ENCODE data around the gene TAF5L.

DNA sequence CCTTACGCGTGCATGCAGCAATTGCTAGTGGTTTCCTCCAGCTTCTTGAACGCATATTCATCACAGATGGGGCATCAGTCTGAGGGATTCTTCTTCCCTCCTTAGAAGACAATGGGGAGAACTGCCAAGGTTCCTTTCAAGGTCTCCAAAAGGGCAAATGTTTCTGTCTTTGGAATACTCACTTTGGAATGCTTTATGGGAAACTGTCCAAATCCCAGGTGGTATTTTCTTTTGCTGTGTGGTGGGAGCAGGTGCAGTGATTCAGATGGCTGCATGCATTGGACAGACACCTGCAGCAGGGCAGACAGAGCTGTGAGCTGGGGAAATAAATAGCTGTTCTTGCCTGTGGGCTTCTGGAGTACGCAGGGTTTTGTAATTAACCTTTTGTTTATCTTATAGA is 40.7 kb upstream of the TAF5L start:
- TF ChIP-seq, protein P1, sequence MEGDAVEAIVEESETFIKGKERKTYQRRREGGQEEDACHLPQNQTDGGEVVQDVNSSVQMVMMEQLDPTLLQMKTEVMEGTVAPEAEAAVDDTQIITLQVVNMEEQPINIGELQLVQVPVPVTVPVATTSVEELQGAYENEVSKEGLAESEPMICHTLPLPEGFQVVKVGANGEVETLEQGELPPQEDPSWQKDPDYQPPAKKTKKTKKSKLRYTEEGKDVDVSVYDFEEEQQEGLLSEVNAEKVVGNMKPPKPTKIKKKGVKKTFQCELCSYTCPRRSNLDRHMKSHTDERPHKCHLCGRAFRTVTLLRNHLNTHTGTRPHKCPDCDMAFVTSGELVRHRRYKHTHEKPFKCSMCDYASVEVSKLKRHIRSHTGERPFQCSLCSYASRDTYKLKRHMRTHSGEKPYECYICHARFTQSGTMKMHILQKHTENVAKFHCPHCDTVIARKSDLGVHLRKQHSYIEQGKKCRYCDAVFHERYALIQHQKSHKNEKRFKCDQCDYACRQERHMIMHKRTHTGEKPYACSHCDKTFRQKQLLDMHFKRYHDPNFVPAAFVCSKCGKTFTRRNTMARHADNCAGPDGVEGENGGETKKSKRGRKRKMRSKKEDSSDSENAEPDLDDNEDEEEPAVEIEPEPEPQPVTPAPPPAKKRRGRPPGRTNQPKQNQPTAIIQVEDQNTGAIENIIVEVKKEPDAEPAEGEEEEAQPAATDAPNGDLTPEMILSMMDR (conservative IDR thresholded peaks at IDR 0.05; ENCODE audit: low read length): no peak
- TF ChIP-seq EZH2phosphoT487 (IDR thresholded peaks at IDR 0.05; ENCODE audit: borderline replicate concordance, low read depth, low read length): no peak
